Effector memory CD8-positive, alpha-beta T cell (primary cell): ENCODE results near the gene MUTYH.

Experiments
- ATAC-seq: fragments of 150-1000 bp; cut with Tn5 transposase; replicated peaks from 2 replicates; pipeline ENCODE4 v1.10.0; 2021; ENCODE audit warnings: mild to moderate bottlenecking, moderate library complexity
- DNase-seq, 3 experiments: peaks; one replicate each; pipeline ENCODE4 v3.0.0; 2021
- H3K27ac Mint-ChIP-seq, 2 donors: one replicate each; pipeline ENCODE4 v1.8.0; 2022; ENCODE audit warnings: mild to moderate bottlenecking in 2 of 2, mixed read lengths in 2 of 2, moderate library complexity in 2 of 2
- H3K27me3 Mint-ChIP-seq, 2 donors: one replicate each; pipeline ENCODE4 v1.8.0; 2022; ENCODE audit warnings: mixed read lengths in 2 of 2
- H3K36me3 Mint-ChIP-seq: one replicate; pipeline ENCODE4 v1.8.0; 2022; ENCODE audit warnings: mild to moderate bottlenecking, moderate library complexity, mixed read lengths; ENCODE audit not compliant: insufficient read depth
- H3K4me1 Mint-ChIP-seq, 2 donors: one replicate each; pipeline ENCODE4 v1.8.0; 2022; ENCODE audit warnings: low read depth in 2 of 2, mixed read lengths in 2 of 2
- H3K4me3 Mint-ChIP-seq, 2 donors: one replicate each; pipeline ENCODE4 v1.8.0; 2022; ENCODE audit warnings: mild to moderate bottlenecking in 2 of 2, mixed read lengths in 2 of 2, moderate library complexity in 2 of 2
- H3K9me3 Mint-ChIP-seq, 2 donors: one replicate each; pipeline ENCODE4 v1.8.0; 2022; ENCODE audit warnings: mixed read lengths in 2 of 2

The MUTYH gene

DNA sequence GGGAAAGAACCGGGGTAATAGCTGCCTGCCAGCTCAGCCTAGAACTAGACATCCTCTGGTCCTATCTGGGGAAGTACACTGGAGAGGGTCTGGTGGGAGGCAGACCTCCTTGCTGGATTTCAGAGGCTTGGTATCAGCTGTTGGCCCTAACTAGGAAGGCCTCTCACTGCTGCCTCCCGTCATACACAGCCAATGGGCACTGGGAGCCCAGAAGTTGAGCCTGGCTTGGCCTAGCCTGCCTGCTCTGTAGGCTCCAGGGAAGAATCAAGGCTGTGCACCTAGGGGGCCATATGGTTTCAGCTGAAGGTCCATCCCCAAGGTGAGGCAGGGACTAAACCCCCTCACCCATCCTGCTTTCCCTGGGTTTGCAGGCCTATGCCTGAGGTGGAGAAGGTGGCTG lies 4.3 kb upstream of the MUTYH start:
- no peak overlapping the region for H3K4me3 Mint-ChIP-seq
- H3K36me3 Mint-ChIP-seq, result peaks cover 42% of the 10 kb centered on the region
- peak overlapping the region in 1 of 2 donors; percentile 53 for H3K27ac Mint-ChIP-seq
- DNase-seq (no peak), ATAC-seq (no peak)
- peaks cover 17 to 25% of the 10 kb centered on the region in 2 donors for H3K4me1 Mint-ChIP-seq
- H3K27me3 Mint-ChIP-seq, result no peaks in the 10 kb centered on the region
- no peaks in the 10 kb centered on the region for H3K9me3 Mint-ChIP-seq

DNA sequence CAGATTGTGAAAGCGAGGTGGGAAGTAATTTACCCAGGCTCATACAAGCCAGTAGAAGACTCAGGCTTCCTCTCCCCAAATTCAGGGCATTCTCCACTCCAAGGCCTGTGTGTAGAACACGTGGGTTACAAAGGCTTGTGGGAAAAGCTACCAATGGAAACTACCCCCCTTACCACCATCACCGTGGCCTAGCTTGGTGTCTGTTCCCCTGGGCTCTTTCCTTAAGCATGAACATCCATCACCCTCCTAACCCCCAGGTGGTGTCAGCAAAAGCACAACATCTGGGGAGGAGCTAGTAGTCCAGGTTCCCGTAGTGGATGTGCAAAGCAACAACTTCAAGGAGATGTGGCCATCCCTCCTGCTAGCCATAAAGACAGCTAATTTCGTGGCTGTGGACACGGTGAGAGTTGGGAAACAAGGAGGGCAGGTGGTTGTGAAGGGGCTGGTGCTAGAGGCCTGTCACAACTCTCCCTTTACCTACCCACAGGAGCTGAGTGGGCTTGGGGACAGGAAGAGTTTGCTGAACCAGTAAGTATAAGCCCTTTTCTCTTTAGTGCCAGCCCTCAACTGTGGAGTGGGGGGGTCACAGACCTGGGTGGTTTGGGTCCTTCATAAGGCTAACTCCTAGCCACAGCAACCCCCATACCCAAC lies 701 bp upstream of the MUTYH start:
- DNase-seq, result no peak
- no peaks in the 10 kb centered on the region for H3K27me3 Mint-ChIP-seq

DNA sequence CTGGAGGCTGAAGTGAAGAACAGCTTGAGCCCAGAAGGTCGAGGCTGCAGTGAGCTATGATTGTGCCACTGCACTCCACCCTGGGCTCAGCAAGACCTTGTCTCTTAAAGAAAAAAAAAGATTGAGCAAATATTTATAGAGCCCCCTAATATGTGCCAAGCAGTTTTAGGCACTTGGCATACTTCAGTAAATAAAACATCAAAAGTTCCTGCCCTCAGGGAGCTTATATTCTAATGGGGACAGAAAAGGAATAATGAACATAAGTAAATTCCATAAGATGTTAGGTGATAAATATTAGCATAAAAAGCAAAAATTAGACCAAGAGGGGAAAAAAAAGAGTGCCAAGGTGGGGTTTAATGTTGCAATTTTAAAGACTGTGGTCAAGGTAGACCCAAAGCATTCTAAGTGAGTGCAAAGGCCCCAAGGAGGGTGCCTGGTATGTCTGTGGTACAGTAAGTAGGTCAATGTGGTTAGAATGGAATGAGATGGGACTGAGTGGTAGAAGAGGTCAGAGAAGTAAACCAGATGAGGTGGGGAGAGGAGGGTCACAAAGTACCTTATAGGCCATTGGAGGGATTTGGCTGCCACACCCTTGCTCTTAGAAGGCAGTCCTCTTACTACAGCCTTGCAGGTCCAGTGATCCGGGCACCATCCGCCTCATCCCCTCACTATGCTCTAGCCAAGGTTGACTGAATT lies 2.5 kb downstream of the MUTYH start:
- Mint-ChIP-seq H3K27ac (peak overlapping the region; percentile 6 to 92), H3K36me3 (peaks cover 27% of the 10 kb centered on the region), H3K4me3 (peak overlapping the region; percentile 31 to 98), H3K27me3 (no peaks in the 10 kb centered on the region), H3K9me3 (no peaks in the 10 kb centered on the region), H3K4me1 (peaks cover 49 to 58% of the 10 kb centered on the region in 2 donors)
- no peak for DNase-seq
- no peak for ATAC-seq

More for the DNA sequence above, 701 bp upstream of the MUTYH start:
- no peak for ATAC-seq
- no peaks in the 10 kb centered on the region for H3K9me3 Mint-ChIP-seq
- peaks cover 41 to 44% of the 10 kb centered on the region in 2 donors for H3K4me1 Mint-ChIP-seq
- H3K36me3 Mint-ChIP-seq, result peaks cover 44% of the 10 kb centered on the region
- H3K4me3 Mint-ChIP-seq, result peak overlapping the region; percentile 97 to 98
- H3K27ac Mint-ChIP-seq, result peak overlapping the region; percentile 92 to 98

DNA sequence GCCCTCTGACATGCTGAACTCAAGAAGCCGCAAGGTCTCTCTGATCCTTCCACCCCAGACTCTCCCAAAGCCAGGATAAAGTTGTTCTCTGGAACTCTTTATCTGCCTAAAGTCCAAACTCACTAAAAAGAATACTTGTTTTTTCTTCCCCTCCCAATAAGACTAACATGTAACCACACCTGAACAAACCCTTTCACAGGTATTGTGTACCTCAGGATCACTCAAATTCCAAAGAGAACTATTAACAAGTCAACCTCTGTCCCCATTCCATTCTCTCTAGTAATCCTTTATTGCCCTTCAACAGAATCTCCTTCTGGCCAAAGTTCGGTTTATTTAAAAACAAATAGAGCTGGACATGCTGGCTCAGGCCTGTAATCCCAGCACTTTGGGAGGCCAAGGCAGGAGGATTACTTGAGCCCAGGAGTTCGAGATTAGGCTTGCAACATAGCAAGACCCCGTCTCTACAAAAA lies 4.3 kb downstream of the MUTYH start:
- no peak for ATAC-seq
- Mint-ChIP-seq H3K27me3 (no peaks in the 10 kb centered on the region), H3K36me3 (peaks cover 18% of the 10 kb centered on the region), H3K4me1 (peaks cover 35 to 49% of the 10 kb centered on the region in 2 donors), H3K9me3 (no peaks in the 10 kb centered on the region), H3K4me3 (no peak overlapping the region), H3K27ac (peak overlapping the region in 1 of 2 donors; percentile 44)
- no peak for DNase-seq

DNA sequence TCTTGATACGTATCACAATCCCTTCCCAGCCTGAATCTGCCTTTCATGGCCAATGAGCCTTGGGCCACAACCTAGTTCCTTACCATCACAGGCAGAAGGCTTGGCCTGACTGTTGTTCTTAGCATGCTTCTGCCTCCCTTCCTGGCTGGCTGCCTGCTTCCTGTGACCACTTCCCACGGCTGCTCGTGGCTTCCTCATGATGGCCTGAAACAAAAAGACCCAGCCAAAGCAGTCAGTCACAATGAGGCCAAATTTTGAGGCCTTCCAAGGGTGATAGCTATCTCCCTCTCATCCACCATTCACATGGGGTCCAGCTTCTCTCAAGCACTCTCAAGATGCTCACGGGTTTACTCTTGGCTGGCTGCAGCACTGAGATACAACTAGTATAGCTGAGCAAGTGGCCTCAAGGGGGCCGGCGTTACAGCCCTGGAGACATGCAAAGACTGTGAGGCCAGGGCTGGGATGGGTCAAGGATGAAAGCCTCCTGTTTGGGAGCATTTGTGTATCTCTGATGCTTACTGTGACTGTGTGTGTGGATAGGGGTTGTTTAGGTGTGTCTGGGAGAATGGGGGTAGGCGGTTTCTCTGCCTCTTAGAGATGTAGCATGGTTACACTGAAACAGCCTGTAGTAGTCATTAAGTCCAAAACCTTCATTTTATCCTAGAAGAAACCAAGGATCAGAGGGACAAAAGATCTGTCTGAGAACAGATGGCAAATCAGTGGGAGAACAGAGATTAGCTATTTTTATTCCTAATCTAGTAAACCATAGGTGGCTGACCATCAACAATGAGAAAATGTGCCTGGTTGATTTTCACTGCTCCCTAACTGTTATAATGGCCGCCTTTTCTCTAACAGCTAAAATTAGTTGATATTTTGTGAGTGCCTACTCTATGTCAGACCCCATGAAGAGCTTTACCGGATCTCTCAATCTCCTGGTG lies 5.7 kb downstream of the MUTYH start:
- no peak for ATAC-seq
- H3K9me3 Mint-ChIP-seq, result no peaks in the 10 kb centered on the region
- H3K4me3 Mint-ChIP-seq, result no peak overlapping the region
- peaks cover 9% of the 10 kb centered on the region for H3K36me3 Mint-ChIP-seq
- DNase-seq, result no peak
- peaks cover 25 to 42% of the 10 kb centered on the region in 2 donors for H3K4me1 Mint-ChIP-seq
- no peaks in the 10 kb centered on the region for H3K27me3 Mint-ChIP-seq
- H3K27ac Mint-ChIP-seq, result peak overlapping the region; percentile 52 to 56

DNA sequence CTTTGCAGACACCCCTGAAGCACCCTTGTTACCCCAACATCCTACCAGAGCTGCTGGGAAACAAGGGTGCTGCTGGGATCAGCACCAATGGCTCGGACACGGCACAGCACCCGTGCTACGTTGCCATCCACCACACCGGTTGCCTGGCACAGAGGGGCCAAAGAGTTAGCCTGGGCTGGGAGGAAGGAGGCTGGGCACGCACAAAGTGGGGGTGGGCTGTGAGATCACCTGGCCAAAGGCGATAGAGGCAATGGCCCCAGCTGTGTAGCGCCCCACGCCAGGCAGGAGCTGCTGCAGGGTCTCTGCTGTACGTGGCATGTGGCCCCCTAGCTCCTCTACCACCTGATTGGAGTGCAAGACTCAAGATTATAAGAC lies 7.9 kb downstream of the MUTYH start:
- no peaks in the 10 kb centered on the region for H3K27me3 Mint-ChIP-seq
- no peak overlapping the region for H3K4me3 Mint-ChIP-seq
- peaks cover 16 to 22% of the 10 kb centered on the region in 2 donors for H3K4me1 Mint-ChIP-seq
- peak overlapping the region in 1 of 2 donors; percentile 51 for H3K27ac Mint-ChIP-seq
- H3K9me3 Mint-ChIP-seq, result no peaks in the 10 kb centered on the region
- no peak for ATAC-seq
- H3K36me3 Mint-ChIP-seq, result peaks cover 13% of the 10 kb centered on the region
- no peak for DNase-seq

DNA sequence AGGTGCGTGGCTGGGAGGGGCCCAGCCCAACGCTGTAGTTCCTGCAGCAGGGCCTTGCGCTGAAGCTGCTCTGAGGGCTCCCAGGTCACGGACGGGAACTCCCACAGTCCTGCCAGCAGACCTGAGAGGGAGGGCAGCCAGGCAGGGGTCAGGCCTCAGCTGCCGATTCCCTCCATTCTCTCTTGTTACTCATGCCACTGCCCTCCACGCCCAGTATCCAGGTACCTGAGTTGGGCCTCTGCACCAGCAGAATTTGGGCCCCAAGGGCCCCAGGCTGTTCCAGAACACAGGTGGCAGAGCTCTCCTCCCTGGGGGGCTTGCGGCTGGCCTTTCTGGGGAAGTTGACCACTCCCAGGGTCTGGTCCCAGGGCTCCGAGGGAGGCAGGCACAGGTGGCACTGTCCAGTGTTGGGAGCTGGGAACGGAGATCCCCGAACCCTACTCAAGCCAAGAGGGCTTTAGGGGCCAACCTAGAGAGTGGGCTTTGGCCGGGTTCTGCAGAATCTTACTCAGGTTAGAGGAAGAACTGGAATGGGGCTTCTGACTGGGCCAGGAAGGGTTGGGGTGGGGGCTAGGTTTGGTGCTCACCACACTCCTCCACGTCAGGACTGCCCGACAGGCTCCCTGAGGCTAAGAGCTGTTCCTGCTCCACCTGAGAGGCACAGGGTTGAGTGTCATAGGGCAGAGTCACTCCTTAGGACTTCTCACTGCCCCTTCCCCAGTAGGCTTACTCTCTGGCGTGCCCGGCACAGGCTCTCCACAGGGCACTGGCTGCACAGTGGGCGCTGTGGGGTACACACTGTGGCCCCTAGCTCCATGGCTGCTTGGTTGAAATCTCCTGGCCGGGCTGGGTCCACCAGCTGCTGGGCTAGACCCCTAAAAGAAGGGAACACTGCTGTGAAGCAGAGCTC lies 8.5 kb downstream of the MUTYH start:
- DNase-seq, result no peak
- Mint-ChIP-seq H3K27me3 (no peaks in the 10 kb centered on the region), H3K4me1 (peaks cover 17 to 19% of the 10 kb centered on the region in 2 donors), H3K27ac (no peak overlapping the region), H3K9me3 (no peaks in the 10 kb centered on the region), H3K36me3 (peaks cover 12% of the 10 kb centered on the region), H3K4me3 (no peak overlapping the region)
- no peak for ATAC-seq

DNA sequence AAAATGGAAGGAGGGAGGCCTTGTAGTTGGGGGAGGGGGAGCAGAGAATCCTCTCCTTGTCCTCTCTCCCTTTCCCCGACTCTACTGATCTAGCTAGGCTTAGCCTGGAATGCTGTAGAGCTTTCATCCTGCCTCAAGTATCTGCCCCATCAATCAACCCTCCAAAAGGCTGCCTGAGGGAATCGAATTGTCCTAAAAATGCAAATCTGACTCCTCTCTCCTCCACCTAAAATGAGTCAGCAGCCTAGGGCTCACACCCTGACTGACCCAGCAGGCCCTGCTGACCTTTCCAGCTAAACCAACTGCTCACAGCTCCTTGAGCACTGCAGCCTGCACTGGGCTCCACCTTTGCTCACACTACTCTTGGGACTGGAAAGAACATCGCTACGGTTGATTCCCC lies 10.8 kb downstream of the MUTYH start:
- no peak overlapping the region for H3K27ac Mint-ChIP-seq
- no peak for ATAC-seq
- DNase-seq, result no peak

DNA sequence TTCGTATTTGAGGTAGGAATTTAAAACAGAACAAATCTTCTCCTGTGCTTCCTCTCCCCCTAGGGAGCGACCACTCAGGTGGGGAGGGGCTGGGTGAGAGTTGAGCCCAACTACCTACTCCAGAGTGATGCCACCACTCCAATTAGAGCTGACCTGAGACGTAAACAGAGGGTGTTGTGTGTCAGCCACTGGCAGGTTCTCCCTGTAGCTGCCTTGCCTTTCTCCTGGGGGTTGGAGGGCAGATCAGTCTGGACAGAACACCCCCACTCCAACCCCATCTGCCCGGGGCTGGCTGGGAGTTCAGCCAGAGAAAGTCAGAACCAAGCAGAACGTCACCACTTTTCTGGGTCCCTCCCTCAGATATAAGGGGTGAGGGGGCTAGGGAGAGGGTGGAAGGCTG lies 11.6 kb downstream of the MUTYH start:
- no peaks in the 10 kb centered on the region for H3K27me3 Mint-ChIP-seq
- DNase-seq (no peak), ATAC-seq (no peak)
- peaks cover 10% of the 10 kb centered on the region for H3K36me3 Mint-ChIP-seq
- no peaks in the 10 kb centered on the region for H3K9me3 Mint-ChIP-seq
- H3K4me1 Mint-ChIP-seq, result peaks cover 0 to 9% of the 10 kb centered on the region in 2 donors
- no peak overlapping the region for H3K27ac Mint-ChIP-seq
- peak overlapping the region in 1 of 2 donors; percentile 28 for H3K4me3 Mint-ChIP-seq

More for the DNA sequence above, 10.8 kb downstream of the MUTYH start:
- Mint-ChIP-seq H3K36me3 (peaks cover 13% of the 10 kb centered on the region), H3K9me3 (no peaks in the 10 kb centered on the region), H3K4me1 (peaks cover 4 to 14% of the 10 kb centered on the region in 2 donors), H3K27me3 (no peaks in the 10 kb centered on the region), H3K4me3 (no peak overlapping the region)

DNA sequence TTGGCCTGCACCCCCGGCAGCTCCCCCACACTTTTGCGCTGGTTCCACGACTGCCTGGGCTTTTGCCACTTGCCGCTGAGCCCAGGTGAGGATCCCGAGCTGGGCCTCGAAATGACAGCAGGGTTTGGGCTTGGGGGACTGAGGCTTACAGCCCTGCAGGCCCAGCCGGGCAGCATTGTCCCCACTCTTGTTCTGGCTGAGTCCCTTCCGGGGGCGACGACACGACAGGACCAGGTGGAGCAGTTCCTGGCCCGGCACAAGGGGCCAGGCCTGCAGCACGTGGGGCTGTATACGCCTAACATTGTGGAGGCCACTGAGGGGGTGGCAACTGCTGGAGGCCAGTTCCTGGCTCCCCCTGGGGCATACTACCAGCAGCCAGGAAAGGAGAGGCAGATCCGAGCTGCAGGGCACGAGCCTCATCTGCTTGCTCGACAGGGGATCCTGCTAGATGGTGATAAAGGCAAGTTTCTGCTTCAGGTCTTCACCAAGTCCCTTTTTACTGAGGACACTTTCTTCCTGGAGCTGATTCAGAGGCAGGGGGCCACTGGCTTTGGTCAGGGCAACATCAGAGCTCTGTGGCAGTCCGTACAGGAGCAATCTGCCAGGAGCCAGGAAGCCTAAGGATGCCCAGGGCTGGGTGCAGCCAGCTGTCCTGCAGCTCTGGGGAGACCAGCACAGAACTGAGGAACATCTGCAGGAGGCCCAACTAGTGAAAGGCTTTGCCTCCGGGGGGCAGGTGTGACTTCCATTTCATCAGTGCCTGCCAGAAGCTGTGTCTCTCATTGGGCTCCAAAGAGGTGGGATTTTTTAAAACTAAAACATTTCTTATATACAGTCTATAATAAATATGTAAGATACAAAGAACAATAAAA lies 12.4 kb downstream of the MUTYH start:
- Mint-ChIP-seq H3K9me3 (no peaks in the 10 kb centered on the region), H3K36me3 (peaks cover 10% of the 10 kb centered on the region)
- no peak for ATAC-seq

DNA sequence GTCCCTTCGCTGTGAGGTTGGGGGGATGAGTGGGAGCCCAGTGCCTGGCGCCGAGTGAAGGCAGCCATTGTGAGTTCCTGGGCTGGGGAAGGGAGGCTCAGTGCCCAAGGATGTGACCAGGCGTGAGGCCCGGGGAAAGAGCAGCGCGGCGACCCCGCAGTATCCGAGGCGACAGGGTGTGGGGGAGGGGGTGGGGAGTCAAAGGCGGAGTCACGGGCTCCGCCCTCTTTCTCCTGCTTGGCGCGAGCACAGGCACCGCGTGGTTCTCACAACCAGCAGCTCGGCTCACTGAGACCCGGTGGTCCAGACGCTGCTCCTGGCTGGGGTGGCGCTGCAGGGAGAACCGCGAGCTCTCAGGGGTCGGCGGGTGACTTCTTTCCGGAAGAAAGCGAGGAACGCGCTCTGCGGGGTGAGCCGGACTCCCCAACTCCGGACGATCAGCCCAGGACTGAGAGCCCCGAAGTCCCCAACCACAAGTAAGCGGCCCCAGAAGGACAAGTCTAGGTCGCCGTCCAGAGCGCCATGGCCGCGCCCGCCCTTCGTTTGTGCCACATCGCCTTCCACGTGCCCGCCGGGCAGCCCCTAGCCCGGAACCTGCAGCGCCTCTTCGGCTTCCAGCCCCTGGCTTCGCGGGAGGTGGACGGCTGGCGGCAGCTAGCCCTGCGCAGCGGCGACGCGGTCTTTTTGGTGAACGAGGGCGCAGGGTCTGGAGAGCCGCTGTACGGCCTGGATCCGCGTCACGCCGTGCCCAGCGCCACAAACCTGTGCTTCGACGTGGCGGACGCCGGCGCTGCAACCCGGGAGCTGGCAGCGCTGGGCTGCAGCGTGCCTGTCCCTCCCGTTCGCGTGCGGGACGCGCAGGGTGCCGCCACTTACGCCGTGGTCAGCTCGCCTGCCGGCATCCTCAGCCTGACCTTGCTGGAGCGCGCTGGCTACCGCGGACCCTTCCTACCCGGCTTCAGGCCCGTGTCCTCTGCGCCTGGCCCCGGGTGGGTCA lies 13.3 kb downstream of the MUTYH start, which contains the start of gene HPDL:
HPDL (plus strand) TSS at position 269 of the 997 bp plus-strand sequence; CDS start at position 523, 254 bp downstream.
- ATAC-seq (peak; percentile 81), DNase-seq (no peak)
- Mint-ChIP-seq H3K27me3 (no peaks in the 10 kb centered on the region), H3K4me1 (peaks cover 0 to 9% of the 10 kb centered on the region in 2 donors), H3K36me3 (peaks cover 10% of the 10 kb centered on the region), H3K4me3 (peak within 1 kb of the TSS; percentile 77 to 81), H3K27ac (peak within 1 kb of the TSS in 1 of 2 donors; percentile 44), H3K9me3 (no peaks in the 10 kb centered on the region)

More for the DNA sequence above, 12.4 kb downstream of the MUTYH start:
- no peak for DNase-seq
- H3K27me3 Mint-ChIP-seq, result no peaks in the 10 kb centered on the region
- peak overlapping the region; percentile 77 to 81 for H3K4me3 Mint-ChIP-seq
- peaks cover 0 to 9% of the 10 kb centered on the region in 2 donors for H3K4me1 Mint-ChIP-seq
- no peak overlapping the region for H3K27ac Mint-ChIP-seq
